DND-41 (cell line): ENCODE results near the gene ALDH3B1.

Experiments
- ATAC-seq: fragments of 200-7000 bp; cut with Tn5 transposase; 3 replicates; pipeline ENCODE4 v1.9.1; 2021; ENCODE audit warnings: low read depth; ENCODE audit not compliant: insufficient read depth
- DNase-seq: peaks from one replicate; pipeline ENCODE4 v3.0.0-alpha.2; 2020
- H2AFZ ChIP-seq: 2 replicates; pipeline ENCODE4 v1.6.0; 2012; ENCODE audit warnings: low read depth, low read length
- H3K27ac ChIP-seq: 2 replicates; pipeline ENCODE4 v1.5.1; 2012; ENCODE audit warnings: low read length, inconsistent platforms
- H3K27me3 ChIP-seq: fragments of 200-600 bp; sonication (generic); 2 replicates; pipeline ENCODE4 v1.6.0; 2012; ENCODE audit warnings: low read length, mild to moderate bottlenecking, inconsistent platforms; ENCODE audit not compliant: insufficient read depth, poor library complexity
- H3K36me3 ChIP-seq: 2 replicates; pipeline ENCODE4 v1.5.1; 2012; ENCODE audit warnings: low read length, inconsistent platforms; ENCODE audit not compliant: insufficient read depth
- H3K4me1 ChIP-seq: 2 replicates; pipeline ENCODE4 v1.5.1; 2012; ENCODE audit warnings: mild to moderate bottlenecking, low read length; ENCODE audit not compliant: insufficient read depth
- H3K4me2 ChIP-seq: 2 replicates; pipeline ENCODE4 v1.6.0; 2012; ENCODE audit warnings: mild to moderate bottlenecking, moderate library complexity, low read length, inconsistent platforms; ENCODE audit not compliant: insufficient read depth
- H3K4me3 ChIP-seq, 2 experiments: fragments of 200-600 bp in 1 of 2; shearing (Covaris generic) in 1 of 2; 2 replicates each; pipeline ENCODE4 v1.5.1; 2012 to 2016; ENCODE audit warnings: inconsistent platforms in 2 of 2, low read length in 2 of 2, mild to moderate bottlenecking in 2 of 2, low read depth in 1 of 2, moderate library complexity in 1 of 2
- H3K79me2 ChIP-seq: 2 replicates; pipeline ENCODE4 v1.6.0; 2012; ENCODE audit warnings: low read length, inconsistent platforms; ENCODE audit not compliant: insufficient read depth
- H3K9ac ChIP-seq: 2 replicates; pipeline ENCODE4 v1.6.0; 2012; ENCODE audit warnings: low read depth, mild to moderate bottlenecking, inconsistent platforms, low read length, moderate library complexity
- H3K9me3 ChIP-seq: 2 replicates; pipeline ENCODE4 v1.5.1; 2012; ENCODE audit warnings: low read length, moderate library complexity, mild to moderate bottlenecking, inconsistent platforms; ENCODE audit not compliant: insufficient read depth, severe bottlenecking
- H4K20me1 ChIP-seq: 2 replicates; pipeline ENCODE4 v1.6.0; 2012; ENCODE audit warnings: low read length; ENCODE audit not compliant: insufficient read depth
- EZH2 ChIP-seq: IDR thresholded peaks from 3 replicates; pipeline ENCODE4 v1.6.1; 2012; ENCODE audit warnings: borderline replicate concordance, low read depth, mild to moderate bottlenecking, moderate library complexity, low read length, inconsistent platforms; ENCODE audit not compliant: severe bottlenecking
- TF ChIP-seq, protein P1 (sequence below): IDR thresholded peaks from 2 replicates; pipeline ENCODE4 v1.5.1; 2012; ENCODE audit warnings: borderline replicate concordance, low read length, moderate library complexity, mild to moderate bottlenecking; ENCODE audit not compliant: poor library complexity, severe bottlenecking; ENCODE audit errors: extremely low read depth

ALDH3B1 gene

GRCh38 chr11:67996622-67997474 is 13.3 kb upstream of the ALDH3B1 start:
- DNase-seq, result peak; percentile 45
- no peak overlapping the region for H3K27ac ChIP-seq
- no peaks in the 10 kb centered on the region for H4K20me1 ChIP-seq
- no peaks in the 10 kb centered on the region for H3K27me3 ChIP-seq
- no peak overlapping the region for H3K9ac ChIP-seq
- no peaks in the 10 kb centered on the region for H3K79me2 ChIP-seq
- no peak overlapping the region for H2AFZ ChIP-seq
- no peak overlapping the region for H3K4me2 ChIP-seq
- H3K36me3 ChIP-seq, result no peaks in the 10 kb centered on the region
- H3K4me3 ChIP-seq, result no peak overlapping the region
- ATAC-seq, result peak; percentile 77
- 0 out of 2 replicates have a peak, but pooled peaks cover 3% of the 10 kb centered on the region for H3K4me1 ChIP-seq
- no peak for TF ChIP-seq EZH2
- TF ChIP-seq, protein P1, sequence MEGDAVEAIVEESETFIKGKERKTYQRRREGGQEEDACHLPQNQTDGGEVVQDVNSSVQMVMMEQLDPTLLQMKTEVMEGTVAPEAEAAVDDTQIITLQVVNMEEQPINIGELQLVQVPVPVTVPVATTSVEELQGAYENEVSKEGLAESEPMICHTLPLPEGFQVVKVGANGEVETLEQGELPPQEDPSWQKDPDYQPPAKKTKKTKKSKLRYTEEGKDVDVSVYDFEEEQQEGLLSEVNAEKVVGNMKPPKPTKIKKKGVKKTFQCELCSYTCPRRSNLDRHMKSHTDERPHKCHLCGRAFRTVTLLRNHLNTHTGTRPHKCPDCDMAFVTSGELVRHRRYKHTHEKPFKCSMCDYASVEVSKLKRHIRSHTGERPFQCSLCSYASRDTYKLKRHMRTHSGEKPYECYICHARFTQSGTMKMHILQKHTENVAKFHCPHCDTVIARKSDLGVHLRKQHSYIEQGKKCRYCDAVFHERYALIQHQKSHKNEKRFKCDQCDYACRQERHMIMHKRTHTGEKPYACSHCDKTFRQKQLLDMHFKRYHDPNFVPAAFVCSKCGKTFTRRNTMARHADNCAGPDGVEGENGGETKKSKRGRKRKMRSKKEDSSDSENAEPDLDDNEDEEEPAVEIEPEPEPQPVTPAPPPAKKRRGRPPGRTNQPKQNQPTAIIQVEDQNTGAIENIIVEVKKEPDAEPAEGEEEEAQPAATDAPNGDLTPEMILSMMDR, result no peak
- H3K9me3 ChIP-seq, result no peaks in the 10 kb centered on the region

- no peak overlapping the region for H3K4me3 ChIP-seq
These were observed 12.6 kb upstream of the ALDH3B1 start for GRCh38 chr11:67997475-67997921.

DNA sequence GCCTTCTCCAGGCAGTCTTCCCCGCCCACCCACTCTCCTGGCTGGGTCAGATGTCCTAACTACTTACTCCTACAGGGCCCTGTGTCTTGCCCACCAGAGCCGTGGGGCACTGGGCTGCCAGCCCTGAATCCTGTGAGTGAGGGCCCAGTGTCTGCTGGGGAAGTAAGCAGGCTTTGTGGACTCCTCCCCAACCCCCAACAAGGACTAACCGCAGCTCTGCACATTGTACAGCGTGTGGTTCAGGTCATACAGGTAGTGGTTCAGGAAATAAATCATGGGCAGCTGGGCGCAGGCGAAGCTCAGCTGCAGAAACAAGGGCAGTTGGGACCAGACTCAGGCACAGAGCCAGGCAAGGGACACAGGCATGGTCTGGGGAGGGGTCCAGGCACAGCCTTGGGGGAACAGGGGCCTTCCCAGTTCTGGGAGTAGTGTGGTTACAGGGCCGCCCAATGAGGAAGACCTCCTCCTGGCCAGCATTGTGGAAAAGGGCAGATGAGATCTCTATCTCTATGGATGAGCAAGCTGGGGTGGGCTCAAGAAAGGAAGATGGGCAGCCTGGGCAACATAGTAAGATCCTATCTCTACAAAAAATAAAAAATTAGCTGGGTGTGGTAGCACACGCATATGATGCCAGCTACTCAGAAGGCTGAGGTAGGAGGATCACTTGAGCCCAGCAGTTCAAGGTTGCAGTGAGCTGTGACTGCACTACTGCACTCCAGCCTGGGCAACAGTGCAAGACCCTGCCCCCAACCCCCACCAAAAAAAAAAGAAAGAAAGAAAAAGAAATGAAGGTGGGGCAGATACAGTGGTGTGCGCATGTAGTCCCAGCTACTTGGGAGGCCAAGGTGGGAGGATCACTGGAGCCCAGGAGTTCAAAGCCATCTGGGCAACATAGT is 11.7 kb upstream of the ALDH3B1 start:
- Histone ChIP-seq H3K4me2 (no peak overlapping the region), H3K4me3 (no peak overlapping the region), H3K4me1 (0 out of 2 replicates have a peak, but pooled peaks cover 3% of the 10 kb centered on the region), H3K9me3 (no peaks in the 10 kb centered on the region), H3K27ac (no peak overlapping the region), H3K36me3 (no peaks in the 10 kb centered on the region), H3K9ac (no peak overlapping the region), H3K27me3 (peaks cover 3% of the 10 kb centered on the region), H3K79me2 (no peaks in the 10 kb centered on the region), H2AFZ (no peak overlapping the region), H4K20me1 (peaks cover 5% of the 10 kb centered on the region; the same call in 1 of the 2 replicates)
- DNase-seq, result no peak
- ATAC-seq, result no peak
- TF ChIP-seq EZH2, result no peak
- TF ChIP-seq, protein P1, result no peak

More at GRCh38 chr11:67997475-67997921, 12.6 kb upstream of the ALDH3B1 start:
- TF ChIP-seq, protein P1, result no peak
- TF ChIP-seq EZH2, result no peak
- Histone ChIP-seq H3K4me1 (0 out of 2 replicates have a peak, but pooled peaks cover 3% of the 10 kb centered on the region), H3K79me2 (no peaks in the 10 kb centered on the region), H3K36me3 (no peaks in the 10 kb centered on the region), H3K27ac (no peak overlapping the region), H4K20me1 (peaks cover under 1% of the 10 kb centered on the region; the same call in 1 of the 2 replicates), H2AFZ (no peak overlapping the region), H3K4me2 (no peak overlapping the region), H3K27me3 (no peaks in the 10 kb centered on the region), H3K9me3 (no peaks in the 10 kb centered on the region), H3K9ac (no peak overlapping the region)
- DNase-seq (no peak), ATAC-seq (no peak)
